PC-9 (cell line): Measurements from ENCODE around the gene PDE4C.

Source experiments
- CTCF ChIP-seq: fragments of 200-600 bp; sonication (generic); conservative IDR thresholded peaks from 2 replicates; pipeline ENCODE4 v1.6.1; 2017; ENCODE audit warnings: mixed run types, antibody characterized with exemption, mild to moderate bottlenecking, moderate library complexity
- EZH2 ChIP-seq: fragments of 200-600 bp; sonication (generic); IDR thresholded peaks from 2 replicates; pipeline ENCODE4 v1.8.0; 2017; ENCODE audit warnings: antibody characterized with exemption, low read depth

GRCh38 chr19:18274219-18274780, 48.1 kb upstream of the PDE4C start, which contains the start of gene IQCN:
- TF ChIP-seq CTCF (no peak), EZH2 (no peak)
